Adrenal gland (tissue), 5 donors: ENCODE results near the gene STK39.

Source experiments
- CTCF ChIP-seq, 6 experiments: fragments of 450-650 bp in 4 of 6; fragments of 200-600 bp in 2 of 6; sonication (generic) in 1 of 6; IDR thresholded peaks; 1 replicate in 5 of 6; 2 replicates in 1 of 6; pipeline versions ENCODE4 v1.5.1 to v1.8.0; 2016 to 2021; ENCODE audit warnings: antibody characterized with exemption in 6 of 6, mild to moderate bottlenecking in 2 of 6, moderate library complexity in 1 of 6
- POLR2A ChIP-seq, 2 donors: fragments of 450-650 bp; IDR thresholded peaks; one replicate each; pipeline ENCODE4 v1.6.1; 2017; ENCODE audit warnings: antibody characterized with exemption in 2 of 2, mild to moderate bottlenecking in 2 of 2, moderate library complexity in 1 of 2
- donor health status: DM: no; HTN: no; CAD: no.

GRCh38 chr2:167932123-167932693 is 315.2 kb downstream of the STK39 start:
- no peak for TF ChIP-seq POLR2A (IDR thresholded peaks at IDR 0.05)
- TF ChIP-seq CTCF (IDR thresholded peaks at IDR 0.05) = no peak
